NCI-H526 (cell line): Measurements from ENCODE around the gene PRKG1.
"Not testable (repeated sequence)": the region's sequence is repeated elsewhere in the genome, so short reads cannot be mapped to it uniquely, and the experiment has no call there.

Source experiments
- DNase-seq, 2 experiments: peaks; one replicate each; lab custom pipeline; 2025; lab: John Stamatoyannopoulos, UW

PRKG1 gene

DNA sequence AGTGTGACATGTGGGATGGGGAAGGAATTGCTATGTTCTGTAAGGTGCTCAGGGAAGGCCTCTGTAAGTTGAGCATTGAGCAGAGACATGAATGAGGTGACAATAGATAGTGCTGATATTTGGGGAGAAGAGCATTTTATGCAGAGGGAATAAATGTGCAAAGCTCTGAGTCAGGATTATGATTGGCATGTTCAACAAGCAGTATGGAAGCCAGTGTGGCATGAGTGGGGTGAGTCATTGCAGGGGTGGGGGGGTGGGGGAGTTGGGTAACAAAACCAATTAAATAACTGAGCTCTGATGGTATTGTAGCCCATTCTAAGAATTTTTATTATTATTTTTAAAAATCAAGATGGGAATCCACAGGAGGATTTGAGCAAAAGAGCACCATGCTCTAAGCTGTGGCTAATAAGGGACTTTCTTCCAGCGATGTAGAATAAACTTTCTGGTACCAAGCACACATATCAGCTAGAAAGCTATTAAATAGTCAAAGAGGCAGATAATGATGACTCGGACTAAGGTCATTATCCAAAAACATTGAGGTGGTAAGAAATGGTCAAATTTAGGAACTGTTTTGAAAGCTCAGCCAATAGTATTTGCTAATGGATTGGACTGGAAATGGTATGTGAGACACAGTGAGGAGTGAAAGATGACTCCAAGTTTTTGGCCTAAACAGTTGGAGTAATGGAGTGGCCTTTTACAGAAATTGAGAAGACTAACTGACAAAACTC lies 96.4 kb downstream of the PRKG1 start:
- DNase-seq, result no peak

DNA sequence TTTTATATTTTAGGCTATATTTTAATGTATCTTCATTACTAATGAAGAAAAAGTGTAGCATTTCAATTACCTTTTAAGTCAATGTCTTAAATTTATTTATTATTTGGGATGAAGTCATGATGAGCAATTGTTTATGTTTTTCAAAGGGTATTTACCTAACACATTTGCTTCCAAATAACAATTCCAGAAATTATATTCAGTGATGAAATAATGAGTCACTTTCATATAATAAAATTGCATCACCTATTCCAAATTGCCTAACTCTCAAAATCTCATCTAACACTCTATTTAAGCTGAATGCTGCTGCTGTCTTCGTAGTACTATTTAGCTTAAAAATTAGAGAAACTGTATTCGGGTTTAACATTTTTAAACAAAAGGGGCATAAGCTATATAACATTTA lies 97.7 kb downstream of the PRKG1 start:
- no peak for DNase-seq

DNA sequence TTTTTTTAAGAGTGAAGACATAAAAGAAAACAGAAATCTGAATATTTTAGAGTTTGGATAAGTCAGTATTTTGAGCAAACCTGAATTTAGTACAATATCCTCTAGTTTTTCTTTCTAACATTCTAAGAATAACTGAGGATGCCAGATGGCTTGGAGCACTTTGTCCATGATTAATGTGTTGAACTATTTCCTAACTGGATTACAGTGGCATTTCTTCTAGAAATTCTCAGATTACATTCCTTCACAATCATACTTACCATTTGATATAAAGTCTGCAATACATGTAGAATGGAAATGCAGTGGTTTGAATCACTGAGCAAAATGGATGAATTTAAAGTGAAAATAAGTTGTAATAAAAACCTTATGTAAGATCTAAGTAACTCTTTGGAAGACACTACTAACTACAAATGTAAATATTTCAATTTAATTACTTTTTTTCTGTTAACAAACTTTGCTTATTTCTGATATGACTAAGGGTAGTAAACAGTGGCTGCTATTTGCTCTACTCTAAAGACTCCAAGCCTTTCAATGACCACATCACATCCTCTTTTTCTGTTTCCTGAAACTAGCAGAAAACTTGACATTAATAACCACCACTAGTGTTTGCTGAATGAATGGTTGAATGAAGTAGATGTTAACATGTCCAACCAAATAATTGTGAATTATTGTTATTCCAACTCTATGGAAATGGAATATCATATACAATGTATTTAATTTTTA lies 102.8 kb downstream of the PRKG1 start:
- DNase-seq, result no peak

DNA sequence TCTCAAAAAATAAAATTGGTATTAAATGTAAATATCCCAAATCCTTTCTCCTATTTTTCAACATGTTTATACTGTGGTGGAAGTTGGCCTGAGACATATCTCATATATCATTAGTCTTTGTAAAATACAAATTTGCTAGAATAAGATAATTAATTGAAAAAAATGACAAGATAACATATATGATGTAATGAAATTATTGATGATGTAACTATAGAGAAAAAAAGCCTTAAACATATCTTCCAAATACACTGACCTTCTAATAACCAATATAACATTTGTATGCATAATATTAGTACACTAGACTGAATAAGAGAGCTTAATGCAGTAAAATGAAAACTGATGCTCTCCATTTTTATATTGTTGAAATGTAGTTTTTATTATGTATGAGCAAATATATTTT lies 104.3 kb downstream of the PRKG1 start:
- DNase-seq, result no peak

DNA sequence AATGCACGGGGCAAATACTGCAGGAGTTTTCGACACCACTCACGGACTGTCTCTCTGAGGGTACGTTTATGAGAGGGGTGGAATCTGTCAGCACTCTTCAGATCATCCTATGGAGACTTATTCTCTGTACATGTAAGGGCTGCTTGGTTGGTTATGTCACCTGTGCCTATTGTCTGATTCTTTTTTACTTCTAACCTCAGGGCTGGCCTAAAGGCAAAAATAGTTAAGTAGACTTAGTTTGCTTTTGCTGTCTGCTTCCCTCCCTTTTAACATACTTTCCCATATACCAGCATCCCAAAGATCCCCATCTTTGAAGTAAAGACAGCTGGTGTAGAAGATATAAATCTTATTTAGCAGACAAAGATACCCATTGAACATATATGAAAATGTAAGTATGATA lies 105.9 kb downstream of the PRKG1 start:
- DNase-seq, result no peak

DNA sequence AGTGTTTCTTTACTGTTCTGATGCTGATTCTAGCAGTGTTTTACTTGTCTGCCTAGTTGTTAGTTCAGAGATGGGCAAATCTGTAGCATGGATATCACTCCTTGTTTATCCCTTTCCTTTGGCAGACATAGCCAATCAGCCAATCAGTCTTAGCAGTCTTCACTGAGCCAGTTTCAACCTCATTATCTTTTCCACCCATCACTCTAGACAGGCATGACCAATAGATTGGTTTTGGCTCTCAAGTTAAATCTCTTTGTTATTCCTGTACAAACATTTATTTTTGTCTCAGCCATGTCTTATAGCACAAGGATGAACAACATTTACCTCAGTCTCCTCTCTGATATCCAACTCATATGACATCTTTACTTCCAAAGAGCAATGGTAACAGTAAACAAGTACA lies 109.5 kb downstream of the PRKG1 start:
- DNase-seq, result no peak

DNA sequence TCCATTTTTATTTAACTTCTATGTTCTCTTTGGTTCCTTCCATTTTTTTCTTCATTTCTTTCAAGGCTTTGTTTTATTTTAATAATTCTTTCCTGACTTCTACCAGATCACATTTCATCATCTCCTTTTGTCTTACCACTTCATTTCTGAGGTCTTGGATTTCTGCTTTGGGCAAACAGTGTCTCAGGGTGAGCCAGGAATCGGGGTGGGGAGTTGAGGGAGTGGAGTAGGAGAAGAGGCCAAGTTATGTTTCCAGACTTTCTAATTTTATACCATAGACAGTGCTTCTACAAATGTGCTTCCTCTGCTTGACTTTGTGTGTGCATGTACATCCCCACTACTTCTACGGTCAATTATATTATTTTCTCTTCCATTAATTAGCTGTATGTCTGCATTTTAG lies 112.1 kb downstream of the PRKG1 start:
- no peak for DNase-seq

DNA sequence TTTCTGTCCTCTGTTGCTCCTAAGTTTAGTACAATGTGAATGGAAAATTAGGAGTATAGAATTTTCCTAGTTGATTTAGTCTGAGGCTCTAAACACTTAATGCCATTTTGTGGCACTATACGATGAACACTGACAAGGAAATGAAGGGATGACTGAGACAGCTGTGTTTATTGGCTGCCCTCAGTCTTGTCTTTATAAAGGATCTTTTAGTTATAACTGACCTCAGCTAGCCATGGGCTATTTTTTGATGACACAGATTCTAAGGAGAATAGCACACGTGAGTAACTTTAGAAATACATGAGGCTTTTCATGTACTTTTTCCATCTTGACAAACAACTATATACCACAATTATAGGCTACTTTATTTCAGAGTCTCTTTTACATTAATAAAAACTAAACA lies 113.7 kb downstream of the PRKG1 start:
- DNase-seq, result no peak

DNA sequence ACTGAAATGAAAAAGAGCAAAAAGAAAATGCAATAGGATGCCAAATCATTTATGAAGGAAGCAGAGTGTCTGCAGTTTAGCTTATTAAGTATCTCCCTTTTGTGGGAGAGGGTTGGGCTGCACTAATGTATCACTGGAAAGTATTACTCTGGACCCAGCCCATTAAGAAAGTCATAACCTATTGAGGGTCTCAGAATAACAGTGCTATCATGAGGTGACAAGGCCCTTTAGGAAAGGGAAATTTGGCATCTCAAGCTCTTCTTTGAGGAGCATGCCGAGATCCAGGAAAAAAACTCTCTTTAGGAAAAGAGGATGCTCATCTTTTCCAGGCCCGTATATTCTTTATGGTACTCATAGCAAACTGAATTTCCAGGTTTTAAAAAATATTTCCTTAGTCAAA lies 114.6 kb downstream of the PRKG1 start:
- DNase-seq, result no peak

DNA sequence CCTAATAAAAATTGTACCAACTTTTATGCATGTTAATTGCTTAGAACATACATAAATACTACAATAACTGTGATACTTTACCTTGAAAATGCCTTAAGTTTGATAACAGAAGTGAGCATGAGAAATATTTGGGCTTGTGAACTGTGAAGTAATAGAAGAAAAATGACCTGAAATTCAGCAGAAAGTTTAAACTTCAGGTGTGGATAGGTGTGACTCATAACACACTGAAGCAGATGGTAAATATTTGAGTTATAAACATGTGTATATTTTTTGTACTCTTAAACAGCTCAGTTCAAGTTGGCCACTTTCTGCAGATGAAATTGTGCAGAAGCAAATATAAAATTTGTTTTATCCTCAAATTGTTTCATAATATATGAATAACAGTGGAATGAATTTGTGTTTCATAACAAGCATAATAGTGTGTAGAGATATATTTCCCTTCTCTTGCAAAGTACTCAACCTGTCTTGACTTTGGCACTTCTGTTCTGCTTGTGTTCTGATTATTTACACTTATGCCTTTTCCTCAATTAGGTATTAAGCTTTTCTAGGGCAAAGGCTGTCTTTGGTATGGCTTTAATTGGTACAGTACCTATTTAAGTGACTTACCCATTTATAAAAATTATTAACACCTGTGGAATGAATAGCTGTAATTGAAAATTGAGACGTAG lies 122.4 kb downstream of the PRKG1 start:
- no peak for DNase-seq

DNA sequence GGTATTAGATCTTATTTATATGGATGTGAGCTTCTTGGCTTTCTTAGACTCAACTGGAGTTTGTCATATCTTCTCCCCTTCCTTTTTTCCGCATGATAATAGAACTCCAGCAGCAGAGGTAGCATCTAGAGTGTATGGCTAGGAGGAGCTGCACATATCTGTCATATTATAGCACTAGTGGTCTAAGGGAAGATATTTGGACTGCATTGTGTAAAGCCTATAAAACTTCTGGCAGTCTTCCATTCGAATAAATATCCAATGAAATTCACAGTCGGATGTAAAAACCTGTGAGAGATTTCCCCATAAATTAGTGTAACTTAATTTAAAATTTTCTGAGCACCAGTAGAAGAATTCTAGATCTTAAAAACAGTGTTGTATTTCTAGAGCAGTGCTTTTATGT lies 123.9 kb downstream of the PRKG1 start:
- no peak for DNase-seq

DNA sequence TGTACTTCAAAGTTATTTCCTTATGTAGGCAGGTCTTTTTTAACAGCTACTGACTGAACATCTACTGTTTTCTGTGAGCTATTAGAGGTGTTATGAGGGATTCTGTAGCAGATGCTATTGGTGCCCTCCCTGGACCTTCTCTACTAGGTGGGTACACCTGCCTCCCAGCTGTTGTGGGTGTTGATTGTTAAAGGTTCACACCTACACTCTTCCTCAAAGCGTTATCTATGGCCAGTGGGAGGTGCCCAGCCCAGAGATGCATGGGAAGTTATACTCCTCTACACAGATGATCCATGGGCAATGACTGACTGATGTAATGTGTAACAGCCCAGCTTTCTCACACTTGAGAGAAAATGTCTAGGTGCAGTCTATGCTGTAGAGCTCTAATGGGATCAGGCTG lies 127.7 kb downstream of the PRKG1 start:
- no peak for DNase-seq

DNA sequence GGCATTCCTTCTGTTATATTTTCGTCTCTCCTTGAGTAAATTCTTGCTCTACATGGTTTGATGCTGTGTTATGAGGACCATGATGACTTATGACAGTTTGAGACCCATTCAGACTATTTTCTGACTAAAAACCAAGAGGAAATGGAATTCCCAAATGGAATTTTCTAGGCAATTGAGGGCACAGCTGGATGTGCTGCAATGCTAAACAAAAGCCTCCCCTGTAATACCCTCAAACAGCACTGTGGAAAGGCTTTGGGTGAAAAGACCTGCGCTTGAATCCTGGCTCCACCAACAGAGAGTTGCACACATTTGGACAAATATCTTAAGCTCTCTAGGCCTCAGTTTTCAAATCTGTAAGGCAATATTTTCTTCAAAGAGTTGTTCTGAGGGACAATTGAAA lies 129.1 kb downstream of the PRKG1 start:
- DNase-seq, result no peak

DNA sequence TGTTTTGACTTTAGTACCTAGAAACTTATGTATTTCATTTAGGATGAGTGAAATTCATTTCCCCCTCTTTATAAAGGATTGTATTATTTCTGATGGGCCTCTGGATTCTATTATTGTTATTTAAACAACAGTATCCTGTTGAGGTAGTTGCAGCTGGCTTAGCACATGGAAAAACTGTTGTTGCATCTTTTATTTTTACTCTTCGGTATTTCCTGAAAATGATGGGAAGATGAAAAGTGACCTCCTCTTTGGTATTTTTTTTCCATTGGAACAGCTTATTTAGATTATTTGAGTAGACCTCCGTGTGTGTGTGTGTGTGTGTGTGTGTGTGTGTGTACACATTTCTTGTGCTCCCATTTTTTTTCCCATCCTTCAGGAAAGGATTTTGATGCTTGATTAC lies 129.8 kb downstream of the PRKG1 start:
- DNase-seq, result no peak

DNA sequence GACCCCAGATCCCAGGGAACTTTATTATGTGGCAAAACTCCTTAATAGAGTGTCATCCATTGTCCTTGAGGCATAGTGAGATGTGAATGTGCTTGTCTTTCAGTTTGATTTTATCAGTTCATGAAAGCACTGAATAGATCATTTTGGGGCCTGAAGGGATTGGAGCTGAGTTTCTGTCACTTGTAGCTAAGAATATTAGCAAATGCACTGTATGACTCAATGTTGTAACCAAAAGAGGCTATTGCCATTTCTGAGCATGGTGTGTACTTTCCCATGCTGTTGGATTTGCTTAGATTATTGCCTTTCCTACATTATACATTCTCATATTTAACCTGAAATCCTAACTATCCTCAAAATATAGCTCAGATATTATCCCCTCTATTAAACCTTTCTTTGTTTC lies 130.4 kb downstream of the PRKG1 start:
- DNase-seq, result no peak

DNA sequence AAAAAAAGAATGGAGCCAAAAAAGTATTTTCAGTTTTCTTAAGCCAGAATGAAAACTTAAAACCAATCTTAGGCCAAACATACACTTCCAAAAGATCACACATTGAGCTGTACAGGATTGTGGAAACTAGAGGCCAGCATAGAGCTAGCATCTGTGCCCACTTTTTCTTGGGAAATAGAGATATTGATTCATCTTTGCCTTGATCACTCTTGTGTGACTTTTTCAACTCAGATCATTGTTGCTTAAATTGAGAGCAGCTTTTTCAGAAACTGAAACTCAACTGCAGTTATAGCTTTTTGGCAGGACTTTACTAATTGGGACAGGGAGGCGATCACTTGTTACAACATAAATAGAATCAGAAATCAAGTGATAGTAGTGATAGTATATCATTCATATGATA lies 132.2 kb downstream of the PRKG1 start:
- no peak for DNase-seq

DNA sequence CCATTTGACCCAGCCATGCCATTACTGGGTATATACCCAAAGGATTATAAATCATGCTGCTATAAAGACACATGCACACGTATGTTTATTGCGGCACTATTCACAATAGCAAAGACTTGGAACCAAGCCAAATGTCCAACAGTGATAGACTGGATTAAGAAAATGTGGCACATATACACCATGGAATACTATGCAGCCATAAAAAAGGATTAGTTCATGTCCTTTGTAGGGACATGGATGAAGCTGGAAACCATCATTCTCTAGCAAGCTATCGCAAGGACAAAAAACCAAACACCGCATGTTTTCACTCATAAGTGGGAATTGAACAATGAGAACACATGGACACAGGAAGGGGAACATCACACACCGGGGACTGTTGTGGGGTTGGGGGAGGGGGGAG lies 138.7 kb downstream of the PRKG1 start:
- not testable (repeated sequence) for DNase-seq

DNA sequence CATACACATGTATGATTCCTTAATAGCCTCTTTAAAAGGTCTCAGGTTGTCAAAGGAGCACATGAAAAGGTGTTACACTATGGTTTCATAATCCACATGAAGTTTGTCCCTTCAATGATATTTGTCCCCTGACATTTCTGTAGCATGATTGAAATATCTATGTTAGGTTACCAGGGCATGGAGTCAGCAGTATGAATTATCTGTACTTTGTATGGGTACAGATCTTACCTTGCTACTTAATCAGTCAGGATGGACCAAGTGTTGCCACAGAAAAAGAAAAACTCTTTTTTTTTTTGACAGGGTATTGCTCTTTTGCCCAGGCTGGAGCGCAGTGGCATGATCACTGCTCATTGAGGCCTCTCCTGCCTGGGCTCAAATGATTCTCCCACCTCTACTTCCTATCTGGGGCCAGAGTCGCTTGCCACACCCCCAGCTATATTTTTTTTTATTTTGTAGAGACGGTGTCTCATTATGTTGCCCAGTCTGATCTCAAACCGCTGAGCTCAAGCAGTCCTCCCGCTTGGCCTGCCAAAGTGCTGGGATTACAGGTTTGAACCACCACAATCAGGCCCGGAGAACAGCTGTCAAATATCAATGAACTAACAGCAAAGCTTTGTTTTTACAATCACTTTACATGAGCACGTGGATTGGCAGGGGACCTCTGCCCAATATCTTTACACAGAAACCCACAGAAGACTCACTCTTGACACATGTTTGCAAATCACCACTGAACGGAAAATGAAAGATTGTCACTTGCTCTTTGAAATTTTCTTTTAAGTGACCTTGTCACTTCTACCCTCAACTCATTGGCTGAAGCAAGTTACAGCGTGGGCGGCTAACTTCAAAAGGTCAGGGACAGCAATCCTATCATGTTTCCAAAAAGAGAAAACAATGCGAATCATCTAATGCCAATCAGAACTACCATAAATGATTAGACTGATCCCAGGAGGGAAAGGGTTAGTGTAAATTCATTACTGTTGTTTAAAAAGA lies 140.2 kb downstream of the PRKG1 start:
- no peak for DNase-seq

DNA sequence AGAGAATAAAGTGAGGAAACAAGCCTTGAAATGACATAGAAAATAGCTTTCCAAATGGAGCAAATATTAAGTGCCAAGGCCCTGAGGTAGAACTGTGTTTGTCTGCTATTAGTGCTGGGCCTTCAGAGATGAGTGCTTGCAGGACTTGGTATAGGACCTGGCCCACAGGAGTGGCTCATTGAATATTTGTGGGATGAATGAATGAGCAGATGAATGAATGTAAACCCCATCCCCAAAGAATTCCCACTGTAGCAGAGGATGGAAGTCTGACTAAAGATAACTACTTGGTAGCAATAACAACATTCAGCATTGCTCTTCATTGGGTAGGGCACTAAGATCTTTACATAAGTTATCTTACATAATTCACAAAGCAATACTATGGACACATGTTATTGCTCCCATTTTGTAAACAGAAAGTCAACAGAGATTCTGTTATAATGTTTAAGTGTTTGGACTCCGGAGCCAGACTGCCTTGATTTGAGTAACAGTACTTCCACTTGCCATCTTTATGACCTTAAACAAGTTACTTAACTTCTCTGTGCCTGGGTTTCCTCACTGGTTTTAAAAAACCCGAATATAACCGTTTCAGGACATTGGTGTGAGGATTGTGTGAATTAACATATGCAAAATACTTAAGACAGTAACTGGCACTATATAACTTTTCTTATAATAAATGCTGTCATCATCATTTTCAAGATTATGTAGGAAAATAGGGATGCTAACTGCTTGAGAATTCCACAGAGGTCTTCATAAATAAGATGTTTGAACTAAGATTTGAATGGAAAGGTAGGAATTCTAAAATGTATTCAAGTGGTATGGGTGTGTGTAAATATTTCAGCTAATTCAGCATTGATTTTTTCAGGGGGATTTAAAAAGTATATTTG lies 141.9 kb downstream of the PRKG1 start:
- no peak for DNase-seq

DNA sequence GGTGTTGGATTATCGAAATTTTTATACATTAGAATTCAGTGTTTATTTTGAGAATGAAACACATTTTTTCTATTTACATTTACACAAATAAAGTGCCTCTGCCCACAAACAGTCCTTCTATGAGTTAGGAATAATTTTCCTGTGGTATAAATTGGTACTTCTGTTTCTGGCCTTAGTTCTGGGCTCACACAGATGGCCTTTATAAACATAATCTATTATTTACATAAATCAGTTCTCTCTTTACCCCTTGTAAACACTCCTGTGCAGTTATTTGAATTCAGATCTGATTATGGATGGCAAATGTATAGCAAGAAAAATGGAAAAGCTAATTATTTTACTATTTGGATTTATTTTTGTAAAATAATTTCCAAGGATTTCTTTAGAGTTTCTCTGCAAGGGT lies 143.2 kb downstream of the PRKG1 start:
- DNase-seq, result no peak

DNA sequence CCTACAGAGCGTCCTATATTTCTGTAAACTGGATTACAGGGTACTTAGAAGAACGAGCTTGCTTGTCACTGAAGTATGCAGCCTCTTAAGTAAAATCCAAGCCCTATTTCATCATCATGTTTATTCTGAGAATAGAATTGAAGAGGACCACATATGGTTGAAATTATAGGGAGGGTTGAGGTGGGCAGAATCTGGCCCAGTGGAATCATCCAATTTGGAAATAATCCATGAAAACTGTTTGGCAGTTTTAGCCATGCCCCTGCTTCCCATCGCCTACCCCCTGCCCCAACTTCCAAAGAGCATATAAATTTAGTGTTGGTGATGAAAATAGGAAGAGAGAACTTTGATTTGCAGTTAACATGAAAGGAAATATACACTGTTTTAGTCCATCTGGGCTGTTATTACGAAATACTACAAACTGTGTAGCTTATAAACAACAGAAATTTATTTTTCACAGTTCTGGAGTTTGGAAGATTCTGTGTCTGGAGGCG lies 150.4 kb downstream of the PRKG1 start:
- no peak for DNase-seq
